Hematopoietic multipotent progenitor cell treated with erythropoietin and hydrocortisone succinate and interleukin-3 and kit ligand, for 17 days (in vitro differentiated cells): ENCODE measurements around the gene UNKL.

ENCODE experiments used
- DNase-seq: peaks from one replicate; pipeline ENCODE4 v3.0.0-alpha.2; 2015; ENCODE audit warnings: low spot score

Gene UNKL

DNA sequence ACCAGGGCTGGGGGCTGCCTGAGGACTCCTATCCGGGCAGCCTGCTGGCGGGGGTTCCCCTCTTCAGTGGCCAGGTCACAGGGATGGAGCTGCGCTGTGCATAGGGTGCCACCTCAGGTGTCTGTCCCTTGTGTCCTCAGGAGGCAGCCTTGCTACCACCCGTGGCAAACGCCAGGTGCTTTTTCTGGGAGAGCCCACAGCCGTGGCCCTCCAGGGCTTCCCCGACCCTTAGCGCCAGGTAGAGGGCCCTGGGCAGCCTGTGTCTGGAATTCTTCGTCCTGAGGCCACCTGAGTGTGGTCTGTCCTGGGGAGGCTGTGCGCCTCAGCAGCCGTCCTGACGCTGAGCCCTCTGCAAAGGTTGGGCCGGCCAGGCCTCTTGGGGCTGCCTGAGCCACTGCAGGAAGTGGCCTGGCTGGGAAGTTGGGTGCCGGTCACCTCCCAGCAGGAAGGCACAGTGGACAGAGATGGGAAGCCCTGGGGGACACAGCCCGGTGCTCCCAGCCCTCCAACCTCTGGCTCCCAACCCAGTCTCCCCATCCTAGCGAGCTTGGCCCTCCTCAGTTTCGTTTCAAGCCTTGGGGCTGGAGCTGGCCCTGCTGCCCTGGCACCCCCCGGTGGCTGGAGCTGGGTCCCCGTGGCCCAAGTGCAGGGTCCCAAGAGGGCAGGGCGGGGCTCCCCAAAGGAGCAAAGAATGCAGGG, 88.7 kb downstream of the UNKL start:
- DNase-seq = no peak

DNA sequence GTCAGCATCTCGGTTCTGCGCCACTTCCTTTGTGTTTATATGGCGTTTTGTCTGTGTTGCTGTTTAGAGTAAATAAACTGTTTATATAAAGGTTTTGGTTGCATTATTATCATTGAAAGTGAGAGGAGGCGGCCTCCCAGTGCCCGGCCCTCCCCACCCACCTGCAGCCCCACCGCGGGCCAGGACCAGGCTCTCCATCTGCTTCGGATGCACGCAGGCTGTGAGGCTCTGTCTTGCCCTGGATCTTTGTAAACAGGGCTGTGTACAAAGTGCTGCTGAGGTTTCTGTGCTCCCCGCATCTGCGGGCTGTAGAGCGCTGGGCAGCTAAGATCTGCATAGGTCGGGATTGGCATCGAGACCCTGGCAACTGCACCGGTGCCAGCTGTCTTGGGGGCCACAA, 89.2 kb downstream of the UNKL start:
- DNase-seq = no peak

DNA sequence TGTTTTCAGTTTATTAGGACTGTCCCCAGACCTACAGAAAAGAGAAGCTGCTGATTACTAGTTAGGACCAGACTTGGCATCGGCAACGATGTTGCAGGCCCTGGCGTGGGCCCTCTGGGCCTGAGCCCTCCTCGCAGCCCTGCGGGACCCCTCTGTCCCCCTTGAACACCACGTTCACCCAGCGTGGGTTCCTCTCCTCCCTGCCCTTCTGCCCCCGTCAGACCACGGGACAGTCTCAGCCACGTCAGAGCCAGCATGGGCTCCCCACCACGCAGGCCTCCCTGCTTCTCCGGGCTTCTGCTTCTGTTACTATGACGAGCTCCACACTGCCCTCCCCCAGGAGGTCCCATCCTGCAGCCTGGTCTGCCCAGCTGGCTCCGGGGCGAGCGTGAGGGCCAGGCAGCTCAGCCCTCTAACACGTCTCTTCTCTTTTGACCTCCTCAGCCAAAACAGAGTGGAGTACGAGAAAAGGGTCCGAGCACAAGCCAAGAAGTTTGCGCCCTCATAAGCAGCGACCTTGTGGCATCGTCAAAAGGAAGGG, 90.1 kb downstream of the UNKL start:
- no peak for DNase-seq

DNA sequence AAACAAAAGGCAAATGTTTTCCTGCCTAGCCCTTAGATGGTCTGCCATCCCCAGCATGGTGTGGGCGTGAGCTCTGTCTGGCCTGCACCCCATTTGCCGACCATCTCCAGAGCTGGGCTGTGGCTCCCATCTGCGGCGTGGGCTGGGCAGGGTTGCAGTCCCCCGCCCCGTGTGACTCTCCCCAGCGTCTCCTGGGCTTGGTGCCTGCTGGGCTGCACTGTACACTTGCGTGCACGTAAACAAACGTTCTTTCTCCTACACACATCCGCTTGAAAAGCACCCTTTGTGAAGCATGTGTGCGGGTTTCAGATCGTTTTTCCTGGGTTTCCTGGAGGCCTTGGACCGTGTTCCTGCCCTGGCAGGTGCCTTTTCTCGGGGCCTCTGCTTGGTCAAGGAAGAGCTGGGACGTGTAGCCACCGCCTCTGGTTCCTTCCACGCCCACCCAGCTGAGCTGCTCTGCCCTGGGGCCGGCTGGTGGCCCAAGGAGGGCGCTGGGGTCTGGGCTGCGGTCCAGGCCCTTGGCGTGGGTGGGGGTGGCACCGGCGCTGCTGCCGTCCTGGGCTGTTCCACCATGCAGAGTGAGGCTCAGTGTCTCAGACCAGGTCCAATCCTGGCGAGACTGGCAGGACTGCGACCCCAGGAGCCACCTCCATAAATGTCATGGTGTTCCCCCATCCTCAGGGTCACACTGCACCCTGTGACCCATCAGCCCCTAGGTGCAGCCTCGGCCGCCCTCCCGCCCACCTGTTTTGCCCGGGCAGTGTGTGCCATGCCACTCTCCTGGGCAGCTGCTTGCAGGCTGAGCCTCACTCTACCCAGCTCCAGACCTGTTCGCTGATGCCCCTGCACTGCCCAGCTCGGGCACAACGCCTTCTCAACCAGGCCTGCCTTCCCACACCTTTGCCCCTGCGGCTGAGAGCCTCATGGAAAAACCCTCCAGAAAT, 90.9 kb downstream of the UNKL start:
- no peak for DNase-seq

DNA sequence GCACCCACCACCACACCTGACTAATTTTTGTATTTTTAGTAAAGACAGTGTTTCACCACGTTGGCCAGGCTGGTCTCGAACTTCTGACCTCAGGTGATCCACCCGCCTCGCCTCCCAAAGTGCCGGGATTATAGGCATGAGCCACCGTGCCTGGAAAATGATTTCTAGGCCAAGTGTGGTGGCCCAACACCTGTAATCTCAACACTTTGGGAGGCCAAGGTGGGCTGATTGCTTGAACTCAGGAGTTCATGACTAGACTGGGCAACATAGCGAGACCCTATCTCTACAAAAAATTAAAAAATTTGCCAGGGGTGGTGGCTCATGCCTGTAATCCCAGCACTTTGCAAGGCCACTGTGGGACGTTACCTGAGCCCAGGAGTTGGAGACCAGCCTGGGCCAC, 92.1 kb downstream of the UNKL start:
- no peak for DNase-seq

DNA sequence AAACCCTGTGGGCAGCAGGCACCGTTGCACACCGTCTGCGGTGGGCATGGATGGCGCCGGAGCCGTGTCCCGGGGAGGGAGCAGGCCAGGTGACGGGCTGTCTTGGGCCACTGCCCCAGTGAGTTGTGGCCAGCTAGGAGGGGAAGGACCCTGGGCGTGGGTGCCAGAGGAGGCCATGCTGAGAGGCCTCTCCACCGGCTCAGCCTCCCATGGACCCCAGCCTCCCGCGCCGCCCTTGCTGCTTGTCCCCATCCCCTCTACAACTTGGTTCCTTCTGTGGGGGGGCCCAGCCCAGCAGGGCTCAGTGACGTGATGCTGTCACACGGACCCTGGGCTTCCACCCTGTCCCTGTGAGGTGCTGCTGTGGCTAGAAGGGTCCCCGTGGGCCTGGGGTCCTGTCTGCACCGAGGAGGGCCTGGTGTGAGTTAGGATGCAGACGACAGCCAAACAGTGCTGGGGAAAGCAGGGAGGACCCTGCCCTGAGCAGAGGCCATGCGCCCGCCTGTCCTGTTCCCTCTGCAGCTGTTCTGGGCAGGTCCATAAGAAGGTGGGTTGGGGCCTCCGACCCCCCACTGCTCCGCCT, 93.8 kb downstream of the UNKL start:
- DNase-seq = no peak

DNA sequence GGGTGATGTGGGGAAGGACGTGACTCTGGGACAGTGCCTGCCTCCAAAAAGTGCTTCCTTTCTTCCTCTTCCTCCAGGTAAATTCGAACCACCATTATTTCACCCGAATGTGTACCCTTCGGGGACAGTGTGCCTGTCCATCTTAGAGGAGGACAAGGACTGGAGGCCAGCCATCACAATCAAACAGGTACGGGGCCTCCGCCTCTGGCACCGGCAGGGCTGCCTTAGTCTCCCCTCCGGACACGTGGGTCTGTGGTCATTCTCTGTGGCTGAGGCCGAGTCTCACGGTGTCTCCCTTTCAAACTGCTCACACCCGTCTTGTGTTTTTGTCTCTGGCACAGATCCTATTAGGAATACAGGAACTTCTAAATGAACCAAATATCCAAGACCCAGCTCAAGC, 94.4 kb downstream of the UNKL start:
- DNase-seq = no peak

DNA sequence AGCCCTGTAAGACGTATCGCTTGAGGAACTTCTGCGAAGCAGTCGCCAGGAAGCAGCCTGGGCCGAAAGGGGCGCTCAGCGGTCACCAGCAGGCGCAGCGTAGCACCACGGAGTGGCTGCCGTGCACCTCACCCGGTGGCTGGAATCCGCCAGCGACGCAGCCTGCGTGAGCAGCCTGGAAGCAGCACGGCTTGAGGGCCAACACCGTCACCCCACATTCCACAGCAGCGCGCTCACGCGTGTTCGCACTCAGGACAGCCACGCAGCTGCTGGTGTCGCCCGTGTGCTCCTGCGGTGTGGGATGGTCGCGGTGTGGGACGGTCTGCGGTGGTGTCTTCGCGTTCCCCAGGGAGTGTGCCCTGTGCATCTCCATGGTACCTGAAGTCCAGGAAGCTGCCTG, 95.5 kb downstream of the UNKL start:
- DNase-seq = no peak

DNA sequence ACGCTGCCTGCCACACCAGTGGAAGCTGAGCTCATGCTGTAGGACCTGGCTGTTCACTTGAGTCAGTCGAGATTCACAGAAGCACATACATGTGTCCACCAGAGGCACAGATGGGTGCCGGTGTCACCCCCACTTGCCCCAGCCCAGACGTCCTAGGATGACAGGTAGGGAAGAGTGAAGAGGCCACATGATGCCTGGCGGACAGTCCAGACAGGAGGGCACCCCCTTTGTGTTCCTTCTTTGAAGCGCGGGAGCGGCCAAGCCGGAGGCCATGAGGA, 96.3 kb downstream of the UNKL start:
- no peak for DNase-seq

DNA sequence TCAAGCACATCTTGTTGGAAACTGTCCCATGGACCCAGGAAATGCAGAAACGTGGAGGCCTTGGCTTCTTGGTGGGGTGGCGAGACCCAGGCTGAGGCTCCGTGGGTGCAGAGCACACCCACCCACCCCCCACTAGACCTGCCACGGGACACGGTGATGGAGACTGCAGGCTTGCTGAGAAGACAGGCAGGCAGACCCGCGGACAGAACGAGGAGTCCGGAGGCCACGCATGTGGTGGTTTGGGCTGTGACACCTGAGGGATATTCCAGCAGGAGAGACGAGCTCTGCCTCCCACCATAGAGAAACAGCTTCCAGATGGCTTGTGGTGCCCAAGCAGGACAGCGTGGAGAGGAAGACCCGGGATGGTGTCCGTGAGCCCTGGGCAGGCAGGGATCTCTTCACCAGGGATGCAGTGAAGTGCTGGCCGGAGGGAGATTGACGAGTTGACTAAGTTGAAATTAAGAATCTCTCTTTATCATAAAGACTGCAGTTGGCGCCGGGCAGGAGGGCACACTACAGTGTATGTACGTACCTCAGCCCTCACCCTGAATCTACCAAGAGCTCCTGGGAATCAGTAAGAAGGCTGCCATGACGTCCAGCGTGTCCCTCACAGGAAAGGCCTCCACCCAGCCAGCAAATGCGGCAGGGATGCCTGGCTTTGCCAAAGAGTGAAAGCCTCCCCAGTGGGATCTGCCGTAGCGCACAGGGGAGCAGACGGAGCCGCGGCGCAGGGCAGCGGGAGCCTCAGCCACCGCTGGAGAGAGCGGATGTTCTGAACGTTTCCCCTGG, 96.8 kb downstream of the UNKL start:
- DNase-seq = no peak

DNA sequence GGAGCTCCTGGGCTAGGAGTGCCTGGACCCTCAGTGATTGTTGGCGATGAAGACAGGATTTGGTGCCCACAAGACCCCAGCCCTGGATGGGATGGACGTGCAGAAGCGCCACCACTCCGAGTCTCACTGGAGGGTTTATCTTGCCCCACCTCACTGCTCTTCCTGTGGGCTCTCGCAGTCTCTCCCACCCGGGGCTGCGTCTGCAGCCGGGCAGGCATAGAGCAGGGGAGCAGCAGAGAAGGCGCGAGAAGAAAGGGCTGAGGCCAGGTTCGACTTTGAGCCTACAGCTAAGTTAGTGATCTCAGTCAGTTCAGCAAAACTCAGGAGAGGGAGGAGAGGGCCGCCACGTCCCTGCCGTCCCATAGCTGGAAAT, 98.5 kb downstream of the UNKL start:
- no peak for DNase-seq

DNA sequence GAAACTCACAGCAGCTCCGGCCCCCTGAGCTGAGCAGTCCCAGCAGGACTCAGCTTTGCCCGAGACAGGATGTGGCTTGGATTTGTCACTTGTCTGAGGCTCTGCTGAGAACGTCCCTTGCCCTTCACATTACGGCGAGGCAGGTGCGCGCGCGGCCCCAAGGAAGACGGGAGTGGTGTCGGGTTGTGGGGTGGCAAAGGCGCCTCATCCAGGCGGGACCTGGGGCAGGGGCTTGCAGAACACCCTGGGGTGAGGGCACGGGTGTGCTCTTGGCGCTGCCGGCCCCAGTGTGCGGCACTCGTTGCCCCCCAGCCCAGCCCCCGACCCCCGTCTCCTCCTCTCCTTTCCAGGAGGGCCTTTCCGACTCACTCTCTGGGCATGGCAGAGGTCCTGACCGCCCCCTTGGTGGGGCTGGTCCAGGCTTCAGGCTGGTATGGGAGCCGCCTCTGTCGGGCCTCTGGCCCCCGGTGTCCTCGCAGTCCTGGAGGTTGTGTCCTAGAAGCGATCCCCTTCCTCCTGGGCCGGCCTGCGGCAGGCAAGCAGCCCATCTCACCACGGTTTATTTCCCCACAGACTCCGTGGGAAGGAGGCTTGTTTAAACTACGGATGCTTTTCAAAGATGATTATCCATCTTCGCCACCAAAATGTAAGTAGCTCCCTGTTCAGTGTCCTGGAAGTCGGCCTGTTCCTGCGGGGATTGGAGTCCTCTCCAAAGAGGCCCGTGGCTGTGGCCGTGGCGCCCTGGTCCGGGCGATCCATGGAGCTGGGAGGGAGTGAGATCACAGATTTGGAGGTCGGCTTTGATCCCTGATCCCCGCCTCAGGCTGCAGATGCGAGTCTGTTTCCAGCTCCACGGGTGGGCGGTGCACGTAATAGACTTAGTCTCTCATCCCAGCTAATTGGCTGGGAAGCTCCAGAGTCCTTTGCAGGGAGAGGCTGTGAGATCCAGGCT, 99.1 kb downstream of the UNKL start:
- no peak for DNase-seq

DNA sequence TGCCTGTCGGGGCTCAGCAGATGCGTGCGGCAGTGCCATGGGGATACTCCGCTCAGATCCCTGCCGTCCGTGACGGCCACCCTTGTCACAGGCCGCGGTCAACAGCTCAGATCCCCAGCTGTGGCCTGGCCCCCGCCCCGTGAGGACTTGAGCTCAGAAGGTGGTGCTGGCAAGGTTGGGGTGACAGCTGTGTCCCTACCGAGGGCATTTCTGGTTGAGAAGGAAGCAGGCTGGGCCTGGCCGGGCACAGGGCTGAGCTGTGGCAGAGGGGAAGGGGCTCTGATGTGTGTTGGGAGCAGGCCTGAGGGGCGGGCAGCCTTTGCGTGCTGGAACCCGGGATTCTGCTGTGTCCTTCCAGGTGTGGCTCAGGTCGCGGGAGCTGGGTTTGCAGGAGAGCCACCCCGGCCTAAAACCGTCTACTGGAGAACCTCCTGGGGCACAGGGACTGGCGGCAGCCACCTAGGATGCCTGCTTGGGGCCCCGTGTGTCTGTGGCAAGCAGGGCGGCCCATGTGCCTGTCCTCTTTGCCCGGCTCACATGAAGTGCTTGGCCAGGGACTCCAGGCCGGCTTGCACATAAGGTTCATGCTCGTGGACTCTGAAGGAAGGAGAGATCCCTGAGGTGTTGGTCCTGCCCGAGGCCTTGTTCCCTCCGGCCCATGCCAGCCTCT, 100.0 kb downstream of the UNKL start:
- no peak for DNase-seq

DNA sequence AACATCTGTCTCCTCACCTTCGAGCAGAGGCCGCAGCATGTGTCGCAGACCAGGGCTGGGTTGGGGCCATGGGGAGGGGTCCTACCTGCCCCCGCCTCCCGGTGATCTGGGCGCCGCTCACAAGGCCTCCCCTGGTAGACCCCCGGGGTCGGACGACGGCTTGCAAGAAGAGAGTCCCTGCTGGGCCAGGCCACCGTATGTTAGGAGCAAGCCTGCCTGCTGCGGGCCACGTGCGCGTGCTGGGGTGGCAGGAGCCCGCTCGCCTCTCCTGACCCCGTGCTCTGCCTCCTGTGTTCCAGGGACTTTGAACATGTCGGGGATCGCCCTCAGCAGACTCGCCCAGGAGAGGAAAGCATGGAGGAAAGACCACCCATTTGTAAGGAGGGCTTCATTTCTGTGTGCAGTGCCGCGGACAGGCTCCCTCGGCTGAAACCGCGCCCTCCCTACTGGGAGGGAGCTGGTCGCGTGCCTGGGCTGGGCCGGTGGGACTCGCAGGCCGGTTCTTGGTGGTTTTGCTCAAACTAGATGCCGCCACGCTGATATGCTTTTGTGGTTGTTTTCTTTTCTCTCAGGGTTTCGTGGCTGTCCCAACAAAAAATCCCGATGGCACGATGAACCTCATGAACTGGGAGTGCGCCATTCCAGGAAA, 100.7 kb downstream of the UNKL start:
- DNase-seq = no peak
